ENCODE measurements around the gene GNB5.

DNA sequence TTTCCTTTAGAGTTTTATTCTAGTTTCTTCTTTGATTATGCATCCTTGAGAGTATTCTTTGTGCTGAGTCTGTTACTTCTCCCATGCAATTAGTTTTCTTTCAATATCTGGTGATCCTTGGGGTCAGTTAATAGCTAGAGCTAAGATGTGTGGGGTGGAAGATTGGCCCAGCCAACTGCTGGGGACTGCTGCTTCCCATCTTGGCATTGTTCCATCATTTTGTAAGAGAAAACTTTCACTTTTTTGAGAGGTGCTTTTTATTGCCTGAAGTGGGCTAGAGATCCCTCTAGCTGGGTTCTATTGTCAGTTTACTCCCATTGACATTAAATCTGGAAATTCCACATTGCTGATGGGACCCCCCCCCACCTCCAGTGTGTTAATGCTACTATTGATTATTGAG is 94.0 kb downstream of the GNB5 start:
- TF ChIP-seq, protein P1, sequence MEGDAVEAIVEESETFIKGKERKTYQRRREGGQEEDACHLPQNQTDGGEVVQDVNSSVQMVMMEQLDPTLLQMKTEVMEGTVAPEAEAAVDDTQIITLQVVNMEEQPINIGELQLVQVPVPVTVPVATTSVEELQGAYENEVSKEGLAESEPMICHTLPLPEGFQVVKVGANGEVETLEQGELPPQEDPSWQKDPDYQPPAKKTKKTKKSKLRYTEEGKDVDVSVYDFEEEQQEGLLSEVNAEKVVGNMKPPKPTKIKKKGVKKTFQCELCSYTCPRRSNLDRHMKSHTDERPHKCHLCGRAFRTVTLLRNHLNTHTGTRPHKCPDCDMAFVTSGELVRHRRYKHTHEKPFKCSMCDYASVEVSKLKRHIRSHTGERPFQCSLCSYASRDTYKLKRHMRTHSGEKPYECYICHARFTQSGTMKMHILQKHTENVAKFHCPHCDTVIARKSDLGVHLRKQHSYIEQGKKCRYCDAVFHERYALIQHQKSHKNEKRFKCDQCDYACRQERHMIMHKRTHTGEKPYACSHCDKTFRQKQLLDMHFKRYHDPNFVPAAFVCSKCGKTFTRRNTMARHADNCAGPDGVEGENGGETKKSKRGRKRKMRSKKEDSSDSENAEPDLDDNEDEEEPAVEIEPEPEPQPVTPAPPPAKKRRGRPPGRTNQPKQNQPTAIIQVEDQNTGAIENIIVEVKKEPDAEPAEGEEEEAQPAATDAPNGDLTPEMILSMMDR (IDR thresholded peaks at IDR 0.05), result no peak
- TF ChIP-seq POLR2A (IDR thresholded peaks at IDR 0.05), result no peak
